ENCODE measurements around the gene APLN. TPM values are rescaled to one million over a fixed set of nuclear protein-coding genes. Genes with fewer than 3 reads are reported as not detected.

APLN gene
- total and polyA plus RNA-seq, 2 donors (not counting 1 experiment from before 2014, with no cell fraction given) = 0.17 to 2.4 TPM

GRCh38 chrX:129648514-129649267, 6.1 kb downstream of the APLN start:
- Histone ChIP-seq H3K27me3 (ENCODE audit: control insufficient read depth, insufficient read depth, low read length) (no peaks in the 10 kb centered on the region), H2AFZ (ENCODE audit: low read length) (no peak overlapping the region), H3K36me3 (ENCODE audit: control insufficient read depth, insufficient read depth, low read length) (no peaks in the 10 kb centered on the region), H3K27ac (ENCODE audit: insufficient read depth, low read length) (no peak overlapping the region), H3K79me2 (ENCODE audit: control insufficient read depth, insufficient read depth, low read length) (no peaks in the 10 kb centered on the region), H3K9me3 (ENCODE audit: control insufficient read depth, insufficient read depth, low read depth, low read length) (no peaks in the 10 kb centered on the region), H3K9ac (ENCODE audit: insufficient read depth, low read length) (no peak overlapping the region), H3K4me3 (replicated peaks in 1 of 4; ENCODE audit: control extremely low read depth in 1 of 4, insufficient read depth in 1 of 4, low read depth in 3 of 4, low read length in 4 of 4) (no peak overlapping the region), H3K4me2 (ENCODE audit: extremely low read depth, insufficient read depth, low read length) (no peak overlapping the region), H4K20me1 (ENCODE audit: control insufficient read depth, extremely low read depth, insufficient read depth, low read length) (no peaks in the 10 kb centered on the region), H3K4me1 (ENCODE audit: control insufficient read depth, extremely low read depth, insufficient read depth, low read length) (no peaks in the 10 kb centered on the region)
- TF ChIP-seq EZH2 (IDR thresholded peaks at IDR 0.05; ENCODE audit: low read length, missing control alignments) (no peak), CTCF (conservative IDR thresholded peaks at IDR 0.05 in 1 of 2, IDR thresholded peaks at IDR 0.05 in 1 of 2; ENCODE audit: low read depth in 1 of 2, low read length in 2 of 2) (no peak)
- no peak for DNase-seq (ENCODE audit: low read depth in 2 of 2)

- no peaks in the 10 kb centered on the region for H3K9me3 ChIP-seq (ENCODE audit: control insufficient read depth, insufficient read depth, low read depth, low read length)
- no peaks in the 10 kb centered on the region for H4K20me1 ChIP-seq (ENCODE audit: control insufficient read depth, extremely low read depth, insufficient read depth, low read length)
- no peak for DNase-seq (ENCODE audit: low read depth in 2 of 2)
- H3K79me2 ChIP-seq (ENCODE audit: control insufficient read depth, insufficient read depth, low read length) = no peaks in the 10 kb centered on the region
- no peak overlapping the region for H3K27ac ChIP-seq (ENCODE audit: insufficient read depth, low read length)
- H3K27me3 ChIP-seq (ENCODE audit: control insufficient read depth, insufficient read depth, low read length) = no peaks in the 10 kb centered on the region
- TF ChIP-seq EZH2 (IDR thresholded peaks at IDR 0.05; ENCODE audit: low read length, missing control alignments) = no peak
- no peak overlapping the region for H3K9ac ChIP-seq (ENCODE audit: insufficient read depth, low read length)
- H3K4me1 ChIP-seq (ENCODE audit: control insufficient read depth, extremely low read depth, insufficient read depth, low read length) = no peaks in the 10 kb centered on the region
- no peaks in the 10 kb centered on the region for H3K36me3 ChIP-seq (ENCODE audit: control insufficient read depth, insufficient read depth, low read length)
- no peak overlapping the region for H3K4me2 ChIP-seq (ENCODE audit: extremely low read depth, insufficient read depth, low read length)
- H2AFZ ChIP-seq (ENCODE audit: low read length) = no peak overlapping the region
- no peak overlapping the region for H3K4me3 ChIP-seq (replicated peaks in 1 of 4; ENCODE audit: control extremely low read depth in 1 of 4, insufficient read depth in 1 of 4, low read depth in 3 of 4, low read length in 4 of 4)
Measured at GRCh38 chrX:129647418-129648410, 7.0 kb downstream of the APLN start.

- no peaks in the 10 kb centered on the region for H3K79me2 ChIP-seq (ENCODE audit: control insufficient read depth, insufficient read depth, low read length)
- H3K36me3 ChIP-seq (ENCODE audit: control insufficient read depth, insufficient read depth, low read length) = no peaks in the 10 kb centered on the region
- H3K27ac ChIP-seq (ENCODE audit: insufficient read depth, low read length) = no peak overlapping the region
- H3K27me3 ChIP-seq (ENCODE audit: control insufficient read depth, insufficient read depth, low read length) = no peaks in the 10 kb centered on the region
- H3K9me3 ChIP-seq (ENCODE audit: control insufficient read depth, insufficient read depth, low read depth, low read length) = no peaks in the 10 kb centered on the region
- H4K20me1 ChIP-seq (ENCODE audit: control insufficient read depth, extremely low read depth, insufficient read depth, low read length) = no peaks in the 10 kb centered on the region
- no peak overlapping the region for H3K4me2 ChIP-seq (ENCODE audit: extremely low read depth, insufficient read depth, low read length)
- no peak overlapping the region for H2AFZ ChIP-seq (ENCODE audit: low read length)
- no peak for TF ChIP-seq CTCF (conservative IDR thresholded peaks at IDR 0.05 in 1 of 2, IDR thresholded peaks at IDR 0.05 in 1 of 2; ENCODE audit: low read depth in 1 of 2, low read length in 2 of 2)
- TF ChIP-seq EZH2 (IDR thresholded peaks at IDR 0.05; ENCODE audit: low read length, missing control alignments) = no peak
- H3K4me1 ChIP-seq (ENCODE audit: control insufficient read depth, extremely low read depth, insufficient read depth, low read length) = peaks cover 1% of the 10 kb centered on the region
- H3K4me3 ChIP-seq (replicated peaks in 1 of 4; ENCODE audit: control extremely low read depth in 1 of 4, insufficient read depth in 1 of 4, low read depth in 3 of 4, low read length in 4 of 4) = no peak overlapping the region
- H3K9ac ChIP-seq (ENCODE audit: insufficient read depth, low read length) = no peak overlapping the region
- no peak for DNase-seq (ENCODE audit: low read depth in 2 of 2)
Measured at GRCh38 chrX:129646566-129647417, 8.0 kb downstream of the APLN start.

All from fibroblast of lung (primary cell).